CD4-positive, alpha-beta T cell (primary cell): Measurements from ENCODE around the gene AP2A1. TPM values are rescaled to one million over a fixed set of nuclear protein-coding genes. Genes with fewer than 3 reads are reported as not detected.

Source experiments
- ATAC-seq: fragments of 200-7000 bp; cut with Tn5 transposase; one replicate; pipeline ENCODE4 v1.10.0; 2022; ENCODE audit warnings: mild to moderate bottlenecking; ENCODE audit not compliant: poor library complexity
- CTCF ChIA-PET: fragments of 350-600 bp; sonication (Branson Sonifier 250); formaldehyde crosslinking; loops from one replicate; lab custom pipeline; 2021; ENCODE audit warnings: antibody characterized with exemption, inconsistent platforms; lab: Charles Lee
- POLR2A ChIA-PET: fragments of 350-600 bp; sonication (Branson Sonifier 250); formaldehyde crosslinking; loops from one replicate; lab custom pipeline; 2021; ENCODE audit warnings: antibody characterized with exemption, inconsistent platforms; lab: Charles Lee
- DNase-seq, 14 experiments: peaks; one replicate each; pipeline ENCODE4 v3.0.0-alpha.2; 2013 to 2020; ENCODE audit warnings: mixed read lengths in 2 of 14
- H3K27ac ChIP-seq, 2 donors: one replicate each; pipeline versions ENCODE4 v1.5.1 to v1.7.0; 2013; ENCODE audit warnings: low read length in 2 of 2, low read depth in 1 of 2, mild to moderate bottlenecking in 1 of 2
- H3K27me3 ChIP-seq, 2 experiments: 1 replicate in 1 of 2; 2 replicates in 1 of 2; pipeline versions ENCODE4 v1.6.1 to v1.7.0; 2013; ENCODE audit warnings: low read length in 2 of 2, control low read depth in 1 of 2, mild to moderate bottlenecking in 1 of 2, moderate library complexity in 1 of 2; ENCODE audit not compliant: insufficient read depth in 2 of 2, control insufficient read depth in 1 of 2
- H3K36me3 ChIP-seq: one replicate; pipeline ENCODE4 v1.6.1; 2013; ENCODE audit warnings: low read length, control low read depth; ENCODE audit not compliant: insufficient read depth
- H3K4me1 ChIP-seq: one replicate; pipeline ENCODE4 v1.6.1; 2013; ENCODE audit warnings: low read length, control low read depth; ENCODE audit not compliant: insufficient read depth
- H3K4me3 ChIP-seq: one replicate; pipeline ENCODE4 v1.5.1; 2013; ENCODE audit warnings: mild to moderate bottlenecking, low read length, moderate library complexity
- H3K9me3 ChIP-seq, 2 experiments: 1 replicate in 1 of 2; 2 replicates in 1 of 2; pipeline versions ENCODE4 v1.6.1 to v1.7.0; 2013; ENCODE audit warnings: low read length in 2 of 2, mild to moderate bottlenecking in 2 of 2, control low read depth in 1 of 2, moderate library complexity in 1 of 2; ENCODE audit not compliant: control insufficient read depth in 1 of 2, insufficient read depth in 1 of 2
- H3K27ac Mint-ChIP-seq: one replicate; pipeline ENCODE4 v1.8.0; 2020; ENCODE audit warnings: mixed read lengths
- H3K27me3 Mint-ChIP-seq: one replicate; pipeline ENCODE4 v1.8.0; 2021; ENCODE audit warnings: mixed read lengths
- H3K36me3 Mint-ChIP-seq: one replicate; pipeline ENCODE4 v1.8.0; 2021; ENCODE audit warnings: low read depth, mixed read lengths
- H3K4me1 Mint-ChIP-seq: one replicate; pipeline ENCODE4 v1.8.0; 2021; ENCODE audit warnings: low read depth, mixed read lengths
- H3K4me3 Mint-ChIP-seq: one replicate; pipeline ENCODE4 v1.8.0; 2020; ENCODE audit warnings: mild to moderate bottlenecking, mixed read lengths
- H3K9me3 Mint-ChIP-seq: one replicate; pipeline ENCODE4 v1.8.0; 2020; ENCODE audit warnings: mixed read lengths
- intact Hi-C, 2 experiments: fragments of 100-400 bp; cut with DNase I in 1 of 2; cut with micrococcal nuclease in 1 of 2; formaldehyde crosslinking; loops; one replicate each; pipeline versions ENCODE4 v1.15.1 to v1.9.0; 2023 to 2025; cut with DNase I, micrococcal nuclease
- total RNA-seq, 174 experiments: library from RNA in 2 of 174; stranded (reverse) in 2 of 174; gene quantifications; one replicate each; pipeline ENCODE4 v1.2.3 and lab custom pipeline; 2021 to 2026
- TF ChIP-seq, protein P1 (sequence below): fragments of 200-600 bp; IDR thresholded peaks from one replicate; pipeline ENCODE4 v1.8.0; 2022; ENCODE audit warnings: antibody characterized with exemption, mild to moderate bottlenecking

The AP2A1 gene
- total RNA-seq, 2 experiments from 2014 or later: 28.2 to 28.9 TPM

DNA sequence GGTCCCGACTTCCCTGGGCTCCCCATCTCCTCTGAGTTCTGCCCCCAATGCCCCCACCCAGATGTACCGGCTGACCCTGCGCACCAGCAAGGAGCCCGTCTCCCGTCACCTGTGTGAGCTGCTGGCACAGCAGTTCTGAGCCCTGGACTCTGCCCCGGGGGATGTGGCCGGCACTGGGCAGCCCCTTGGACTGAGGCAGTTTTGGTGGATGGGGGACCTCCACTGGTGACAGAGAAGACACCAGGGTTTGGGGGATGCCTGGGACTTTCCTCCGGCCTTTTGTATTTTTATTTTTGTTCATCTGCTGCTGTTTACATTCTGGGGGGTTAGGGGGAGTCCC is 39.8 kb downstream of the AP2A1 start:
- no peak overlapping the region for H3K4me3 ChIP-seq
- Mint-ChIP-seq H3K4me3 (no peak overlapping the region), H3K27ac (no peak overlapping the region), H3K36me3 (peaks cover 31% of the 10 kb centered on the region), H3K4me1 (peaks cover 19% of the 10 kb centered on the region), H3K27me3 (no peaks in the 10 kb centered on the region), H3K9me3 (no peaks in the 10 kb centered on the region)
- H3K27ac ChIP-seq: no peak overlapping the region
- DNase-seq (no peak), ATAC-seq (no peak)
- CTCF ChIA-PET: no interaction called here
- POLR2A ChIA-PET: interaction anchor here (1.7 kb wide), 1 partner anchor 12 kb away, joined by 4 read pairs; the partner anchor contains the start of gene MED25
- no peaks in the 10 kb centered on the region for H3K9me3 ChIP-seq
- H3K27me3 ChIP-seq: no peaks in the 10 kb centered on the region
- intact Hi-C loops: loop anchor here in 1 of 2 experiments (5.0 kb wide), 1 partner anchor 89 kb away; no protein-coding TSS in a partner anchor
- peaks cover 22% of the 10 kb centered on the region for H3K4me1 ChIP-seq
- peaks cover 24% of the 10 kb centered on the region for H3K36me3 ChIP-seq
- TF ChIP-seq, protein P1, sequence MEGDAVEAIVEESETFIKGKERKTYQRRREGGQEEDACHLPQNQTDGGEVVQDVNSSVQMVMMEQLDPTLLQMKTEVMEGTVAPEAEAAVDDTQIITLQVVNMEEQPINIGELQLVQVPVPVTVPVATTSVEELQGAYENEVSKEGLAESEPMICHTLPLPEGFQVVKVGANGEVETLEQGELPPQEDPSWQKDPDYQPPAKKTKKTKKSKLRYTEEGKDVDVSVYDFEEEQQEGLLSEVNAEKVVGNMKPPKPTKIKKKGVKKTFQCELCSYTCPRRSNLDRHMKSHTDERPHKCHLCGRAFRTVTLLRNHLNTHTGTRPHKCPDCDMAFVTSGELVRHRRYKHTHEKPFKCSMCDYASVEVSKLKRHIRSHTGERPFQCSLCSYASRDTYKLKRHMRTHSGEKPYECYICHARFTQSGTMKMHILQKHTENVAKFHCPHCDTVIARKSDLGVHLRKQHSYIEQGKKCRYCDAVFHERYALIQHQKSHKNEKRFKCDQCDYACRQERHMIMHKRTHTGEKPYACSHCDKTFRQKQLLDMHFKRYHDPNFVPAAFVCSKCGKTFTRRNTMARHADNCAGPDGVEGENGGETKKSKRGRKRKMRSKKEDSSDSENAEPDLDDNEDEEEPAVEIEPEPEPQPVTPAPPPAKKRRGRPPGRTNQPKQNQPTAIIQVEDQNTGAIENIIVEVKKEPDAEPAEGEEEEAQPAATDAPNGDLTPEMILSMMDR: no peak

DNA sequence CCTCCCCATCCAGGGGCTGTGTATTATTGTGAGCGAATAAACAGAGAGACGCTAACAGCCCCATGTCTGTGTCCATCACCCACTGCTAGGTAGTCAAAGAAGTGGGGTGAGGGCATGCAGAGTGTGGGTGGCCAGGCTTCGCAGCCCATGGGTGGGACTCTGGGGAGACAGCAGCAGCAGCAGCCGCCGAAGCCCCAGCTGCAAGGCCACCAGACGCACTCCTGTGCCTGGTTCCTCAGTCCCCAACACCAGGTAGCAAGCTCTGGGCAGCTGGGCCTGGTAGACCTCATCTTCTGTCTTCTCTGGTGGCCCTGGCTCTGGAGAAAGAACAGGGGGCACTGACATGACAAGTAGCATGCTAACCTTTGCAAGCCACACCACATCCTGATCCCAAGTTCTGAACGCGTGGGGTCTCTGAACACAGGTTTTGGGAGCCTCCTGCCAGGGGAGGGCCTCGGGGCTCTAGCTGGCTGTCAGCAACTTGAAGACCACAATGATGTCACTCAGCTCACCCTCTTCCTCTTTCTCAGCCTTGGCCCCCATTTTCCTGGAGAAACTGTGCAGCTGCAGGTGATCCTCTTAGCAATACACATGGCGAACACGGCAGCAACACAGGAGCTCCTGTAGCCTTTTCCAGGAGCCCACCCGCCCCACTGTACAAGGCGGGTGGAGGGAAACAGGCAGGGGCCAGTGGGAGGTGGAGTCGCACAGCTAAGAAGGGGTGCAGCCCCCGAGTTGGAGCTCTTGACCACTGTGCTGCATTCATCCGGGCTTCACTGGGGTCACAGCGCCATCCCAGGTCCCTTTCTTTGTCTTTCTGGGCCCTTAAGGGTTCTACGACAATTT is 40.5 kb downstream of the AP2A1 start:
- peaks cover 25% of the 10 kb centered on the region for H3K4me1 ChIP-seq
- Mint-ChIP-seq H3K27me3 (no peaks in the 10 kb centered on the region), H3K4me3 (no peak overlapping the region), H3K36me3 (peaks cover 28% of the 10 kb centered on the region), H3K4me1 (peaks cover 23% of the 10 kb centered on the region), H3K27ac (peak overlapping the region; percentile 81), H3K9me3 (no peaks in the 10 kb centered on the region)
- CTCF ChIA-PET: no interaction called here
- no peak overlapping the region for H3K4me3 ChIP-seq
- POLR2A ChIA-PET: interaction anchor here (1.7 kb wide), 1 partner anchor 11 kb away, joined by 4 read pairs; the partner anchor contains the start of gene MED25
- intact Hi-C loops: loop anchor here in 1 of 2 experiments (5.0 kb wide), 1 partner anchor 90 kb away; no protein-coding TSS in a partner anchor
- TF ChIP-seq, protein P1: no peak
- peaks cover 21% of the 10 kb centered on the region for H3K36me3 ChIP-seq
- peak overlapping the region in 1 of 2 donors; percentile 35 for H3K27ac ChIP-seq
- no peaks in the 10 kb centered on the region for H3K9me3 ChIP-seq
- ATAC-seq: no peak
- DNase-seq: peak in 2 of 14 experiments; percentile 37 to 50
- H3K27me3 ChIP-seq: no peaks in the 10 kb centered on the region

DNA sequence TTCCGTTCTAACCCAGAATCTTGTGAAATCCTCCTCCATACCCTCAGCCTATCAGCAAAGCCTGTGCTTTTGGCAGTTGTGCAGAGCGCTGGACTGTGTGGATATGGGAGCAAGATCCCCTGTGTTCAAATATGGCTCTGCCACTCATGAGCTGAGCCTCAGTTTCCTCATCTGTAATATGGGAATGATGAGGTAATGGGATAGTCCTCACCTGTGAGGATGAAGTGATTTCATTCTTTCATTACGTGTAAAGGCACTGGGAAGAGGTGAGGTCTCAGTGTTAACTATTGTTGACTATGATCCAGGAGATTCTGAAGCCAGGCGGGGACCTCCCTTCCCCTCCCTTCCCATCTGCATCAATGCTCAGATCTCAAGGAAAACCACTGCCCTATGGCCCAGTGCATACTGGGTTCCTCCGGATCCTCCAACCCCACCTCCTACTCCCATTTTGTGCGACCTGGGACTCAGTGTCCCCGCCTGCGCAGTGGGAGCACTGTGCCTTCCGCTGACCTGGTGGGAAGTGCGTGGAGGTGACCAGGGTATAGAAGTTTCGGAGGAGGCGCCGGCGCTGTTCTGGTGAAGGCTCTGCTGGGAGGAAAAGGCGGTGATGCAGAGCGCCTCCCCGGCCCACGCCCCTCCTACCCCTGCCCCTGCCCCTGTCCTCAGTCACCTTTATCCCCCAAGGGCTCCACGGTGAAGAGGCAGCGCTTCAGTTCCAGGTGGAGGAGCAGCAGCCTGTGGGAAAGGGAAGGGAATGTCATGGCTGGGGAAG is 41.3 kb downstream of the AP2A1 start:
- intact Hi-C loops: loop anchor here in 1 of 2 experiments (5.0 kb wide), 1 partner anchor 91 kb away; no protein-coding TSS in a partner anchor
- Mint-ChIP-seq H3K4me3 (peak overlapping the region; percentile 91), H3K27me3 (no peaks in the 10 kb centered on the region), H3K27ac (peak overlapping the region; percentile 81), H3K9me3 (no peaks in the 10 kb centered on the region), H3K4me1 (peaks cover 30% of the 10 kb centered on the region), H3K36me3 (peaks cover 22% of the 10 kb centered on the region)
- TF ChIP-seq, protein P1: no peak
- Histone ChIP-seq H3K36me3 (peaks cover 13% of the 10 kb centered on the region), H3K27me3 (no peaks in the 10 kb centered on the region), H3K9me3 (no peaks in the 10 kb centered on the region), H3K4me1 (peaks cover 33% of the 10 kb centered on the region), H3K27ac (peak overlapping the region; percentile 18 to 59), H3K4me3 (no peak overlapping the region)
- ChIA-PET POLR2A (interaction anchor here (1.7 kb wide), 1 partner anchor 10 kb away, joined by 4 read pairs; the partner anchor contains the start of gene MED25), CTCF (interaction anchor here (1.0 kb wide), 1 partner anchor 43 kb away, joined by 3 read pairs; the partner anchor contains the start of gene PTOV1)
- ATAC-seq: no peak
- no peak for DNase-seq
